ENCODE data around the gene EIF2B1. TPM values are rescaled to one million over a fixed set of nuclear protein-coding genes. Genes with fewer than 3 reads are reported as not detected.

Gene EIF2B1
- total RNA-seq, 1 experiment from 2014 or later: 41.7 TPM

GRCh38 chr12:123667771-123668170 lies 34.3 kb upstream of the EIF2B1 start:
- Histone ChIP-seq H3K4me3 (replicated peaks in 1 of 2; ENCODE audit: low read depth in 1 of 2, low read length in 2 of 2) (no peak overlapping the region), H3K36me3 (ENCODE audit: control insufficient read depth in 1 of 2, insufficient read depth in 2 of 2, low read length in 2 of 2) (peaks cover 0 to 3% of the 10 kb centered on the region in 2 experiments; a peak in 2 of 4 replicates), H3K27ac (ENCODE audit: low read depth, low read length) (no peak overlapping the region), H3K9ac (ENCODE audit: low read length) (no peak overlapping the region), H2AFZ (ENCODE audit: low read depth, low read length, poor library complexity, severe bottlenecking) (no peak overlapping the region), H3K4me2 (ENCODE audit: low read length) (no peak overlapping the region), H3K4me1 (ENCODE audit: control insufficient read depth in 1 of 2, insufficient read depth in 2 of 2, low read length in 2 of 2) (peaks cover 9 to 10% of the 10 kb centered on the region in 2 experiments), H3K9me2 (ENCODE audit: insufficient read depth) (no peaks in the 10 kb centered on the region), H3K79me2 (ENCODE audit: insufficient read depth, low read length) (no peaks in the 10 kb centered on the region), H4K20me1 (ENCODE audit: insufficient read depth) (no peaks in the 10 kb centered on the region), H3K27me3 (ENCODE audit: insufficient read depth, low read length) (no peaks in the 10 kb centered on the region), H3K9me3 (ENCODE audit: control insufficient read depth in 1 of 2, insufficient read depth in 1 of 2, low read depth in 1 of 2, low read length in 2 of 2) (no peaks in the 10 kb centered on the region)
- no peak for TF ChIP-seq EZH2 (IDR thresholded peaks at IDR 0.05)
- no peak for TF ChIP-seq POLR2A (IDR thresholded peaks at IDR 0.05; ENCODE audit: borderline replicate concordance, extremely low read depth, insufficient read depth, insufficient read length)
- no peak for TF ChIP-seq POLR2AphosphoS5 (IDR thresholded peaks at IDR 0.05; ENCODE audit: low read depth, low read length)
- no peak for TF ChIP-seq RAD21 (IDR thresholded peaks at IDR 0.05; ENCODE audit: low read depth)
- TF ChIP-seq ATF3 (IDR thresholded peaks at IDR 0.05): no peak
- TF ChIP-seq EGR1 (IDR thresholded peaks at IDR 0.05; ENCODE audit: low read depth): no peak
- no peak for TF ChIP-seq MAX (IDR thresholded peaks at IDR 0.05)
- no peak for TF ChIP-seq ZFX (IDR thresholded peaks at IDR 0.05)
- no peak for TF ChIP-seq ELF1 (IDR thresholded peaks at IDR 0.05; ENCODE audit: borderline replicate concordance, low read depth)
- TF ChIP-seq JUND (IDR thresholded peaks at IDR 0.05): no peak
- TF ChIP-seq YY1 (IDR thresholded peaks at IDR 0.05; ENCODE audit: extremely low read depth, insufficient replicate concordance, low read depth, low read length): no peak
- TF ChIP-seq SP1 (IDR thresholded peaks at IDR 0.05; ENCODE audit: low read depth): no peak
- no peak for TF ChIP-seq REST (IDR thresholded peaks at IDR 0.05; ENCODE audit: low read depth)
- no peak for TF ChIP-seq ZNF274 (IDR thresholded peaks at IDR 0.05; ENCODE audit: low read depth, low read length)
- no peak for TF ChIP-seq SIN3A (IDR thresholded peaks at IDR 0.05; ENCODE audit: low read depth)
- TF ChIP-seq ZBTB33 (IDR thresholded peaks at IDR 0.05; ENCODE audit: extremely low read depth, insufficient replicate concordance, low read length): no peak
- TF ChIP-seq FOSL1 (IDR thresholded peaks at IDR 0.05; ENCODE audit: low read depth): no peak
- no peak for TF ChIP-seq EZH2phosphoT487 (IDR thresholded peaks at IDR 0.05; ENCODE audit: borderline replicate concordance)
- TF ChIP-seq CEBPB (IDR thresholded peaks at IDR 0.05; ENCODE audit: low read depth): no peak
- TF ChIP-seq CBX3 (IDR thresholded peaks at IDR 0.05; ENCODE audit: low read depth): no peak
- BruUV-seq (replicated peaks): no TSS peak
- ChIA-PET POLR2A (no interaction called here), CTCF (no interaction called here), RAD21 (ENCODE audit: low non-redundant PET in 1 of 2, low total read pairs in 2 of 2, uncharacterized antibody in 2 of 2, unreplicated experiment in 2 of 2) (no interaction called here)
- ATAC-seq (no peak), DNase-seq (ENCODE audit: low read depth, low spot score) (no peak)
- intact Hi-C loops (cut with micrococcal nuclease): no loop called here

Measured in HCT116 (cell line).